Measurements from ENCODE around the gene LRMDA. TPM values are rescaled to one million over a fixed set of nuclear protein-coding genes. Genes with fewer than 3 reads are reported as not detected.

The LRMDA gene
- total and polyA plus RNA-seq, 2 of the 8 experiments (the other 6 are each of a cell fraction or from before 2014, with no cell fraction given): 0.86 to 2.8 TPM

DNA sequence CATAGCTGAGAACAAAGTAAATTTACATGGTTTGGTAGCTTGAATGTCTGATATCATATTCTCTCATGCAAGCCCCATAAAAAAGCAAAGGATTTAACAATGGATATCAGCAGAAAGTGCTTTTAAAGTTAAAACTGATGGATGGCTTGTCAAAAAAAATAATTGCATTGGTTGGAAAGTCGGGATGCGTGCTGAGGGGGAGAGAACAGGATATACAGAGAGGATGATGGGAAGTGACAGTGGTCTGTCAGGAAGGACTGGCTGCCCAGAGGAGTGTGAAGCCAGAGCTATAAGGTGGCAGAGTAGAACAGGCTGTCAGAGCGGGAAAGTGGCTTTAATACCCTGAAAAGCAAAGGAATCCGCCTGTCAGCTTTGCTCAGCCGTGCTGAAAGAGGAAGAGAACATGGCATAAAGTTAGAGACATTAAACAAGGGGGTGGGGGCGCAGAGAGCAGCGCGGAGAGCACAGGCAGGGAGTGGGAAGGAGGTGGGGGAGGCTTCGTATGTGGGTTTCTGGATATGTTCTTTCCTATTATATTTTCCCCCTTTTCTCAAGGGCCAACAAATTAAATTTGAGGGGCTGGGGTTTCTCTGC, 493.0 kb downstream of the LRMDA start:
- no peak overlapping the region for H3K14ac ChIP-seq (ENCODE audit: insufficient read length)
- 85% methylated on average over 9 of the region's 9 CpGs; no CpG with 5 or more reads in 1 of the 2 experiments for WGBS, 2 experiments (ENCODE audit: extremely low coverage in 1 of 2, insufficient coverage in 1 of 2, insufficient read length in 1 of 2, insufficient replicate concordance in 2 of 2, low coverage in 1 of 2, low lambda C conversion rate in 2 of 2, missing lambda C conversion rate in 1 of 2)
- no peak overlapping the region for H4K8ac ChIP-seq (ENCODE audit: extremely low read depth, insufficient read depth, low read length)
- H3K9me3 ChIP-seq (ENCODE audit: insufficient read depth in 2 of 2, low read depth in 1 of 2, low read length in 1 of 2): no peaks in the 10 kb centered on the region
- no peak overlapping the region for H2BK120ac ChIP-seq (replicated peaks; ENCODE audit: low read depth, low read length)
- ChIA-PET POLR2A (ENCODE audit: partially characterized antibody) (no interaction called here), CTCF (ENCODE audit: partially characterized antibody) (interaction anchor here (0.9 to 1.7 kb wide), 4 partner anchors 8 to 208 kb away, joined by 3 to 5 read pairs (median 4); no protein-coding TSS in a partner anchor)
- H2BK15ac ChIP-seq (ENCODE audit: low read length): no peak overlapping the region
- no peaks in the 10 kb centered on the region for H3K27me3 ChIP-seq (replicated peaks in 1 of 4; ENCODE audit: control insufficient read depth in 3 of 4, extremely low read depth in 1 of 4, insufficient read depth in 3 of 4, low read length in 3 of 4)
- H4K5ac ChIP-seq (ENCODE audit: insufficient read length, low read depth, low read length): no peak overlapping the region
- H4K91ac ChIP-seq (replicated peaks; ENCODE audit: insufficient read length, low read length): no peak overlapping the region
- no peak overlapping the region for H3K27ac ChIP-seq (ENCODE audit: low read depth, low read length)
- no peak for DNase-seq (ENCODE audit: low read depth in 1 of 2, low spot score in 2 of 2)
- no peak overlapping the region for H3K23ac ChIP-seq (ENCODE audit: insufficient read length)
- no peak overlapping the region for H2AFZ ChIP-seq (ENCODE audit: low read length)
- FAIRE-seq: no peak
- H3K23me2 ChIP-seq (ENCODE audit: low read depth, low read length): no peaks in the 10 kb centered on the region
- H2AK5ac ChIP-seq (ENCODE audit: low read depth, low read length): no peak overlapping the region
- no peak overlapping the region for H3K18ac ChIP-seq (ENCODE audit: extremely low read depth, low read length)
- H2BK12ac ChIP-seq (ENCODE audit: low read depth, low read length): no peak overlapping the region
- H3K4ac ChIP-seq (replicated peaks; ENCODE audit: insufficient read length, low read depth, low read length): no peak overlapping the region
- H3K4me3 ChIP-seq (ENCODE audit: extremely low read depth in 1 of 4, insufficient read depth in 2 of 4, low read depth in 3 of 4, low read length in 4 of 4): no peak overlapping the region
- peaks cover 0 to 4% (median 0%) of the 10 kb centered on the region in 4 experiments; a peak in 2 of 7 replicates for H3K4me1 ChIP-seq (replicated peaks in 1 of 4; ENCODE audit: control insufficient read depth in 3 of 4, insufficient read depth in 4 of 4, low read length in 3 of 4)
- H3K36me3 ChIP-seq (ENCODE audit: control insufficient read depth in 2 of 4, insufficient read depth in 4 of 4, low read length in 3 of 4): no peaks in the 10 kb centered on the region
- no peak overlapping the region for H3K4me2 ChIP-seq (ENCODE audit: insufficient read depth in 1 of 2, low read depth in 2 of 2, low read length in 2 of 2)
- H3K79me1 ChIP-seq (ENCODE audit: low read depth, low read length): no peaks in the 10 kb centered on the region
- no peak overlapping the region for H2BK20ac ChIP-seq (ENCODE audit: low read length)
- H4K20me1 ChIP-seq (replicated peaks in 1 of 2; ENCODE audit: control insufficient read depth in 1 of 2, insufficient read depth in 2 of 2, low read length in 2 of 2): no peaks in the 10 kb centered on the region
- H2BK5ac ChIP-seq (ENCODE audit: low read depth, low read length): no peak overlapping the region
- no peaks in the 10 kb centered on the region for H3K79me2 ChIP-seq (ENCODE audit: control insufficient read depth in 1 of 2, insufficient read depth in 2 of 2, low read length in 2 of 2)
- no peak overlapping the region for H3K56ac ChIP-seq (replicated peaks; ENCODE audit: insufficient read length, low read depth, low read length)
- no peak overlapping the region for H3K9ac ChIP-seq (replicated peaks in 1 of 4; ENCODE audit: extremely low read depth in 1 of 4, low read depth in 3 of 4, low read length in 3 of 4)
- no peak for TF ChIP-seq CREB1 (IDR thresholded peaks at IDR 0.05)
- TF ChIP-seq ATF3 (IDR thresholded peaks at IDR 0.05; ENCODE audit: insufficient read depth, low read depth, low read length): no peak
- TF ChIP-seq BACH1 (IDR thresholded peaks at IDR 0.05; ENCODE audit: low read length): no peak
- TF ChIP-seq YY1 (IDR thresholded peaks at IDR 0.05; ENCODE audit: low read depth, low read length): no peak
- no peak for TF ChIP-seq POLR2AphosphoS5 (IDR thresholded peaks at IDR 0.05; ENCODE audit: low read depth, low read length)
- TF ChIP-seq TAF7 (optimal IDR thresholded peaks at IDR 0.05; ENCODE audit: borderline replicate concordance, low read depth, low read length): no peak
- TF ChIP-seq KDM1A (IDR thresholded peaks at IDR 0.05; ENCODE audit: borderline replicate concordance, low read length): no peak
- TF ChIP-seq EGR1 (IDR thresholded peaks at IDR 0.05; ENCODE audit: borderline replicate concordance, low read depth, low read length): no peak
- no peak for TF ChIP-seq PHF8 (conservative IDR thresholded peaks at IDR 0.05; ENCODE audit: low read depth, low read length)
- TF ChIP-seq SP1 (IDR thresholded peaks at IDR 0.05; ENCODE audit: low read depth, low read length): no peak
- no peak for TF ChIP-seq NANOG (IDR thresholded peaks at IDR 0.05; ENCODE audit: insufficient read depth, low read depth, low read length, poor library complexity, severe bottlenecking)
- no peak for TF ChIP-seq BRCA1 (IDR thresholded peaks at IDR 0.05; ENCODE audit: low read depth, low read length)
- TF ChIP-seq RFX5 (IDR thresholded peaks at IDR 0.05; ENCODE audit: borderline replicate concordance, low read depth, low read length): no peak
- no peak for TF ChIP-seq MAFK (IDR thresholded peaks at IDR 0.05; ENCODE audit: low read depth, low read length)
